ENCODE results near the gene PTTG2. TPM values are rescaled to one million over a fixed set of nuclear protein-coding genes. Genes with fewer than 3 reads are reported as not detected.

PTTG2 gene
- not detected in 3 replicates for polyA plus RNA-seq
- polyA plus RNA-seq (2011; ENCODE audit: low read depth), result not detected
- polyA plus RNA-seq (2011; cell fraction: cytosol; rRNA removed), result not detected in 2 replicates
- polyA plus RNA-seq (2011; cell fraction: nucleus; rRNA removed), result not detected in 2 replicates
- polyA plus RNA-seq (2012; ENCODE audit: low replicate concordance), result not detected in 2 replicates
- not detected in 3 replicates for polyA minus RNA-seq
- polyA minus RNA-seq (2011; cell fraction: cytosol; rRNA and poly(A)+ RNA removed), result not detected
- polyA minus RNA-seq (2011; cell fraction: nucleus; rRNA and poly(A)+ RNA removed), result not detected in 2 replicates

- H3K4me1 ChIP-seq (ENCODE audit: control insufficient read depth, extremely low read depth, insufficient read depth, low read length), result no peaks in the 10 kb centered on the region
- no peak within 1 kb of the TSS for H2AFZ ChIP-seq (ENCODE audit: control insufficient read depth, low read length)
- dilution Hi-C loops (cut with MboI; ENCODE audit: extremely low pct_ligation_motif_present, low sequenced_read_pairs), result no loop called here
- H3K4me2 ChIP-seq (ENCODE audit: control insufficient read depth, extremely low read depth, insufficient read depth, low read depth, low read length), result no peak within 1 kb of the TSS
- H3K27me3 ChIP-seq (ENCODE audit: control insufficient read depth, extremely low read depth, insufficient read depth, low read length), result no peaks in the 10 kb centered on the region
- H3K36me3 ChIP-seq (ENCODE audit: control insufficient read depth in 2 of 2, extremely low read depth in 1 of 2, insufficient read depth in 2 of 2, low read length in 2 of 2), result no peaks in the 10 kb centered on the region
- H3K27ac ChIP-seq (ENCODE audit: control insufficient read depth, insufficient read depth, low read length), result no peak within 1 kb of the TSS
- FAIRE-seq (no peak), DNase-seq (ENCODE audit: low read depth, low spot score) (no peak)
- H3K9ac ChIP-seq (ENCODE audit: control insufficient read depth, extremely low read depth, insufficient read depth, low read length), result no peak within 1 kb of the TSS
- no peaks in the 10 kb centered on the region for H3K9me1 ChIP-seq (ENCODE audit: control insufficient read depth, extremely low read depth, insufficient read depth, low read length)
- no peak within 1 kb of the TSS for H3K4me3 ChIP-seq (ENCODE audit: control insufficient read depth in 2 of 3, extremely low read depth in 1 of 3, insufficient read depth in 2 of 3, low read depth in 1 of 3, low read length in 3 of 3)
- no peaks in the 10 kb centered on the region for H3K9me3 ChIP-seq (ENCODE audit: control insufficient read depth, low read depth, low read length)
- no peaks in the 10 kb centered on the region for H4K20me1 ChIP-seq (ENCODE audit: control insufficient read depth, extremely low read depth, insufficient read depth, low read length)
- TF ChIP-seq CTCF (optimal IDR thresholded peaks at IDR 0.05 in 1 of 3, IDR thresholded peaks at IDR 0.05 in 1 of 3, conservative IDR thresholded peaks at IDR 0.05 in 1 of 3; ENCODE audit: extremely low read depth in 1 of 3, insufficient read depth in 2 of 3, low read length in 3 of 3) (no peak), EZH2 (IDR thresholded peaks at IDR 0.05; ENCODE audit: low read length) (no peak)
- no peaks in the 10 kb centered on the region for H3K79me2 ChIP-seq (ENCODE audit: control insufficient read depth, insufficient read depth, low read length)
Observed at GRCh38 chr4:37960098-37960497, at the start of gene PTTG2. TSS of gene PTTG2 (plus strand) at chr4:37960398. CDS start at chr4:37960435, 37 bp downstream.

GRCh38 chr4:37914539-37914938 is 45.7 kb upstream of the PTTG2 start:
- Histone ChIP-seq H3K9me1 (ENCODE audit: control insufficient read depth, extremely low read depth, insufficient read depth, low read length) (no peaks in the 10 kb centered on the region), H3K27me3 (ENCODE audit: control insufficient read depth, extremely low read depth, insufficient read depth, low read length) (peaks cover 7% of the 10 kb centered on the region), H3K4me2 (ENCODE audit: control insufficient read depth, extremely low read depth, insufficient read depth, low read depth, low read length) (no peak overlapping the region), H4K20me1 (ENCODE audit: control insufficient read depth, extremely low read depth, insufficient read depth, low read length) (no peaks in the 10 kb centered on the region), H3K9me3 (ENCODE audit: control insufficient read depth, low read depth, low read length) (no peaks in the 10 kb centered on the region), H3K4me3 (ENCODE audit: control insufficient read depth in 2 of 3, extremely low read depth in 1 of 3, insufficient read depth in 2 of 3, low read depth in 1 of 3, low read length in 3 of 3) (no peak overlapping the region), H3K4me1 (ENCODE audit: control insufficient read depth, extremely low read depth, insufficient read depth, low read length) (no peaks in the 10 kb centered on the region), H3K27ac (ENCODE audit: control insufficient read depth, insufficient read depth, low read length) (no peak overlapping the region), H2AFZ (ENCODE audit: control insufficient read depth, low read length) (no peak overlapping the region), H3K36me3 (ENCODE audit: control insufficient read depth in 2 of 2, extremely low read depth in 1 of 2, insufficient read depth in 2 of 2, low read length in 2 of 2) (no peaks in the 10 kb centered on the region), H3K9ac (ENCODE audit: control insufficient read depth, extremely low read depth, insufficient read depth, low read length) (no peak overlapping the region), H3K79me2 (ENCODE audit: control insufficient read depth, insufficient read depth, low read length) (no peaks in the 10 kb centered on the region)
- dilution Hi-C loops (cut with MboI; ENCODE audit: extremely low pct_ligation_motif_present, low sequenced_read_pairs), result no loop called here
- DNase-seq (ENCODE audit: low read depth, low spot score) (no peak), FAIRE-seq (no peak)
- TF ChIP-seq EZH2 (IDR thresholded peaks at IDR 0.05; ENCODE audit: low read length), result no peak
- no peak for TF ChIP-seq CTCF (optimal IDR thresholded peaks at IDR 0.05 in 1 of 3, IDR thresholded peaks at IDR 0.05 in 1 of 3, conservative IDR thresholded peaks at IDR 0.05 in 1 of 3; ENCODE audit: extremely low read depth in 1 of 3, insufficient read depth in 2 of 3, low read length in 3 of 3)
